Aorta (tissue), 5 donors: ENCODE data around the gene PECR. TPM values are rescaled to one million over a fixed set of nuclear protein-coding genes. Genes with fewer than 3 reads are reported as not detected.

Experiments
- ATAC-seq: fragments of 200-7000 bp; cut with Tn5 transposase; one replicate; pipeline ENCODE4 v1.9.1; 2022; ENCODE audit warnings: moderate library complexity; ENCODE audit not compliant: low FRiP score
- DNase-seq, 2 donors: peaks; one replicate each; pipeline ENCODE4 v3.0.0-alpha.2; 2020
- H3K27ac ChIP-seq, 2 donors: one replicate each; pipeline ENCODE4 v1.5.1; 2013; ENCODE audit warnings: low read length in 2 of 2, mild to moderate bottlenecking in 2 of 2, moderate library complexity in 2 of 2, control low read depth in 1 of 2, inconsistent platforms in 1 of 2, low read depth in 1 of 2
- H3K27me3 ChIP-seq, 2 donors: one replicate each; pipeline ENCODE4 v1.6.1; 2013; ENCODE audit warnings: control low read depth in 1 of 2, low read length in 1 of 2, mild to moderate bottlenecking in 1 of 2, moderate library complexity in 1 of 2; ENCODE audit not compliant: insufficient read depth in 2 of 2, control insufficient read depth in 1 of 2
- H3K36me3 ChIP-seq, 2 donors: one replicate each; pipeline ENCODE4 v1.6.1; 2013; ENCODE audit warnings: control low read depth in 1 of 2, low read length in 1 of 2, mild to moderate bottlenecking in 1 of 2; ENCODE audit not compliant: insufficient read depth in 2 of 2, control insufficient read depth in 1 of 2
- H3K4me1 ChIP-seq, 2 donors: one replicate each; pipeline ENCODE4 v1.6.1; 2013; ENCODE audit warnings: low read length in 2 of 2, control low read depth in 1 of 2, mild to moderate bottlenecking in 1 of 2, moderate library complexity in 1 of 2; ENCODE audit not compliant: insufficient read depth in 2 of 2, control insufficient read depth in 1 of 2
- H3K4me3 ChIP-seq, 2 donors: one replicate each; pipeline ENCODE4 v1.5.1; 2013; ENCODE audit warnings: low read length in 2 of 2, control low read depth in 1 of 2, mild to moderate bottlenecking in 1 of 2
- H3K9me3 ChIP-seq: one replicate; pipeline ENCODE4 v1.6.1; 2013; ENCODE audit warnings: mild to moderate bottlenecking, low read length; ENCODE audit not compliant: control insufficient read depth
- WGBS, 2 donors: extraction: QIAGEN DNeasy Blood & Tissue Kit; methylation state at CpG; one replicate each; pipeline ENCODE4 v1.1.7; 2013; 5-methylcytosine and 5-hydroxymethylcytosine counted together
- intact Hi-C, 2 donors: fragments of 100-400 bp; cut with DNase I; formaldehyde crosslinking; loops; one replicate each; pipeline versions ENCODE4 v1.14.2 to v1.15.0; 2022
- polyA plus RNA-seq, 2 donors: library from polyadenylated mRNA; stranded (reverse); fragments of 200-250 nt; gene quantifications; one replicate each; pipeline ENCODE4 v1.2.3, GENCODE V29; 2013
- total RNA-seq, 2 donors: library from RNA; stranded (reverse); fragmentation: NEBNext Ultra II Directional; extraction: Animal tissue kit (Norgen Biotek cat#: 25700); gene quantifications; one replicate each; pipeline ENCODE4 v1.2.1, GENCODE V29; 2021
- donor health status: healthy with polysubstance abuse.
- donor health status: Bipolar disorder and iron deficiency.
- donor health status: DM: no; HTN: no; CAD: no.
- donor health status: DM: no; HTN: no; CAD: no.
- donor health status: DM: yes; HTN: yes; CAD: no.

Gene PECR
- total and polyA plus RNA-seq, 4 donors, result 2.8 to 9.3 (median 4.3) TPM

DNA sequence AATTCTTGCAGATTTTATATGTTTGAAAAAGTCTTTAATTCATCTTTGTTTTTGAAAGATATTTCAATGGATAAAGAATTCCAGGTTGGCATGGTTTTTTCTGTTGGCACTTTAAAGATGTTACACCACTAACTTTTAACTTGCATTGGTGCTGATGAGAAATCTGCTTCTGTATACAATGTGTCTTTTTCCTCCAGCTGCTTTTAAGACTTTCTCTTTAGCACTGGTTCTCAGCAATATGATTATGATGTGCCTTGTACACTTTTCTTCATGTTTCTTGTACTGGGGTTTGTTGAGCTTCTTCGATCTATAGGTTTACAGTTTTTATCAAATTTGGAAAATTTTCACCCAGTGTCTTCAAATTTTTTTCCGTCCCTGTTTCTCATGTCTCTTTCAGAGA, 29.2 kb downstream of the PECR start:
- 98 to 99% methylated on average over 2 of the region's 2 CpGs for WGBS, 2 donors
- DNase-seq (no peak), ATAC-seq (no peak)
- H3K27ac ChIP-seq, result no peak overlapping the region
- intact Hi-C loops, result no loop called here
- no peaks in the 10 kb centered on the region for H3K4me1 ChIP-seq
- no peaks in the 10 kb centered on the region for H3K27me3 ChIP-seq
- peaks cover 0 to 1% of the 10 kb centered on the region in 2 donors for H3K36me3 ChIP-seq
- no peak overlapping the region for H3K4me3 ChIP-seq
- H3K9me3 ChIP-seq, result no peaks in the 10 kb centered on the region

DNA sequence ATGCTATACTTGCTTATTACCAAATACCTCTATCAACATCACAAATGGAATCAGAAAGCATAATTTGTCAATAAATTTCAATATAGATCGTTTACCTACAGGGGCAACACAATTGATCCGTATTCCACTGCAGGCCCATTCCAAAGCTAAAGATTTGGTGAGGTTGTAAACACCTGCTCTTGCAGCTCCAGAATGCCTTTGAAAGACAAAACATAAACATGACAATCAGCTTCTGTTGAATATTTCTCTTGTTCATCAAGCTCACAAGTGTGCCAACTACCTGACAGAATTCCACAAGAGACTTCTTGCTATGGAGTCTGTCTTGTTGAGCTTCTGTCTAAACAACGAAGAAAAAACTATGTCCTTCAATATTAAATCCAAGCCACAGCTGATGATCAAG, 30.3 kb downstream of the PECR start:
- Histone ChIP-seq H3K9me3 (no peaks in the 10 kb centered on the region), H3K4me1 (no peaks in the 10 kb centered on the region), H3K27ac (no peak overlapping the region), H3K27me3 (no peaks in the 10 kb centered on the region), H3K4me3 (no peak overlapping the region), H3K36me3 (peaks cover 0 to 1% of the 10 kb centered on the region in 2 donors)
- WGBS, 2 donors, result 90 to 92% methylated on average over 3 of the region's 3 CpGs
- ATAC-seq (no peak), DNase-seq (no peak)
- intact Hi-C loops, result no loop called here

DNA sequence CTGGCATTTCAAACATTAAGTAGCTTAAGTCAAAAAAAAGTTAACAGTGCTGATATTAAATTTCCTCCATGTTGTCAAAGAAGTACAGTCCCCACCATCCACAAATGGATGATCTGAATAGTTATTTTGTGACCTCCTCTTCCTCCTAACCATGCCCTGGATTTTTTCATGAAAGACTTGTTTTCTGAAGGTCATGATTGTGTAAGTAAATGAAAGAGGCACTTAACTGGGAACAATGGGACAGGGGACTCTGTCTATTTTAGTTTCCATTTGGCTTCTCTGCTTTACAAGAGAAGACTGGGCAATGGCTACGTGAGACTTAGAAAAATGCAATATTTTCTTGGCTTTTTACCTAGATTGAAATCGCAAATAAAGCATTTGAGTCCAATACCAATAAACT, 32.2 kb downstream of the PECR start:
- H3K27ac ChIP-seq, result no peak overlapping the region
- no peak overlapping the region for H3K4me3 ChIP-seq
- WGBS, 2 donors, result 51 to 69% methylated on average over 2 of the region's 2 CpGs
- no peaks in the 10 kb centered on the region for H3K9me3 ChIP-seq
- H3K4me1 ChIP-seq, result no peaks in the 10 kb centered on the region
- ATAC-seq (no peak), DNase-seq (no peak)
- peaks cover 0 to 1% of the 10 kb centered on the region in 2 donors for H3K36me3 ChIP-seq
- no peaks in the 10 kb centered on the region for H3K27me3 ChIP-seq
- intact Hi-C loops, result no loop called here

DNA sequence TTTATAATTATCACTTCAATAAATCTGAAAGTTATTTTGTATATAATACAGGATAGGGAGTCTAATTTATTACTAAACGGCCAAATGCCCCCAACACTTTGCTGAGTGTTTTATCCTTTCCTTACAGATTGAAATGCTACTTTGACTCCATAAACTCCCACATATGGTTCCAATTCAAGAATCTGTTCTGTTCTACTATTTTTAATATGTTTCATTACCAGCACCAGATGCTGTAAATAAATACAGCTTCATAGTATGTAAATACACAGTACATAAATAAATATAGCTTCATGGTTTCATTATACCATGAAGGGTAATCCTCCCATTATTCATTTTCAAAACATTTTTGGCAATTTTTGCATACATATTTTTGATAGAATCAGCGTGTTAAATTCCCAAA, 34.2 kb downstream of the PECR start:
- H3K4me1 ChIP-seq, result no peaks in the 10 kb centered on the region
- DNase-seq, result no peak
- H3K27me3 ChIP-seq, result no peaks in the 10 kb centered on the region
- intact Hi-C loops, result no loop called here
- H3K4me3 ChIP-seq, result no peak overlapping the region
- H3K9me3 ChIP-seq, result no peaks in the 10 kb centered on the region
- ATAC-seq, result no peak
- H3K36me3 ChIP-seq, result peaks cover 0 to 1% of the 10 kb centered on the region in 2 donors
- no peak overlapping the region for H3K27ac ChIP-seq
- WGBS, 2 donors, result 83 to 92% methylated on average over 2 of the region's 2 CpGs

DNA sequence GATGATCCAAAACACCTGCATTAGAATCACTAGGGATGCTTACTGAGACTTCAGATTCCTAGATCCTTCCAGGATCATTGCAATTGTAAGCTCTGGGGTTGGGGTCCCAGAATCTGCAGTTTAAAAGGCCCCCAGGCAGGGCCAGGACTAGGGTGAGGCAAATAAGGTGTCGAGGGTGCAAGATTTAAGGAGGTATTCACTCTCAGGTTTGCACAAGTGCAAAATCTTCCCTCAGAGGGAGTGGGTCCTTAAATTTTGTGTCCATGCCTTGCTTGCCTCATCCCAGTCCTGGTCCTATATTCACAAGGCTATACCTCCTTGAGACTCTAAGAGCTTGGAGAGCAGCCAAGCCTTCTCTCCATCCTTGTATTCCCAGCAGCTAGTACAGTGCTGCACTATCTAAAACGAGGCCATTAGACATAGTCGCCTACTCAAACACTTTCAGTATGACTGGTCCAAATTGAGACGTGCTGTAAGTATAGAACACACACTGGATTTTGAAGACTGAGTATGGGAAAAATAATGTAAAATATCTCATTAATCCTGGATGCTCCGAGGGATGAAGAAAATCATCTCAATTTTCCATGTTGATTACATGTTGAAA, 36.6 kb downstream of the PECR start:
- Histone ChIP-seq H3K27ac (no peak overlapping the region), H3K9me3 (no peaks in the 10 kb centered on the region), H3K36me3 (peaks cover 0 to 1% of the 10 kb centered on the region in 2 donors), H3K4me3 (no peak overlapping the region), H3K4me1 (no peaks in the 10 kb centered on the region), H3K27me3 (no peaks in the 10 kb centered on the region)
- intact Hi-C loops, result no loop called here
- no peak for ATAC-seq
- DNase-seq, result no peak
- 50 to 54% methylated on average over 5 of the region's 5 CpGs for WGBS, 2 donors

DNA sequence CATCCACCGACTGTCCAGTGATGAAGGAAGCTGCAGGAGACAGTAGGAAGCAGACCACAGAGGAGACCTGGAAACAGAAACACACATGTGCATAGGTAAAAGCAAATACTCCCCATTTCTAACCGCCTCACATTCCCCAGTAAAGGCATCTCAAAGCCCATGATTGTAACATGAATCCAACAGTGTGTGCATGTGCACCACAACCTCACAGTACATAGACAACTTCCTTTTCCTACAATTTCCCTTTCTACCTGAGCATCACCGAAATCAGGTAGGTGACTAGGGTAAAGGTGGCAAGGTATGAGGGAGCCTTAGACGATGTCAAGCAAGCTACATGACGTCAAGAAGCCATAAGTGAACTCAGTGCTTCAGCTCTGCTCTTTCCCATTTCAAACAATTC, 37.7 kb downstream of the PECR start:
- H3K9me3 ChIP-seq, result no peaks in the 10 kb centered on the region
- 95 to 98% methylated on average over 5 of the region's 5 CpGs for WGBS, 2 donors
- H3K27ac ChIP-seq, result no peak overlapping the region
- peaks cover 0 to 1% of the 10 kb centered on the region in 2 donors for H3K36me3 ChIP-seq
- H3K4me3 ChIP-seq, result no peak overlapping the region
- ATAC-seq (no peak), DNase-seq (no peak)
- H3K4me1 ChIP-seq, result no peaks in the 10 kb centered on the region
- no peaks in the 10 kb centered on the region for H3K27me3 ChIP-seq
- intact Hi-C loops, result no loop called here

DNA sequence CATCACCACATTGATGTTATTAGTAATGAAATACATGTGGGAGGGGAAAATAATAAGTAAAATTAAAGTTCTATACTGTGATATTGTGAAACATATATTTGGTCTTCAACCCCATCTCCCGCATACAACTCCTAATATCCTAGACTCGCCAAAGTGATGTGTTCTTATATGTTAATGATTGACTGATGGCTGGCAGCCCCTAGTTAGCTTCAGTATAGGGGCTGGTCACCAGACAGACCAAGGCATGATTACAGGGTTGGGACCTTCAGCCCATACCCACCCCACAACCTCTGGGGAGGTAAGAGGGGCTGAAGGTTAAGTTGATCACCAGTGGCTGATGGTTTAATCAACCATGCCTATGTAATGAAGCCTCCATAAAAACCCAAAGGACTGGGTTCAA, 40.2 kb downstream of the PECR start:
- intact Hi-C loops, result no loop called here
- no peak overlapping the region for H3K4me3 ChIP-seq
- H3K36me3 ChIP-seq, result no peaks in the 10 kb centered on the region
- no peaks in the 10 kb centered on the region for H3K27me3 ChIP-seq
- no peaks in the 10 kb centered on the region for H3K4me1 ChIP-seq
- DNase-seq (no peak), ATAC-seq (no peak)
- H3K27ac ChIP-seq, result no peak overlapping the region
- WGBS, 2 donors, result 96 to 97% methylated on average over 2 of the region's 2 CpGs
- H3K9me3 ChIP-seq, result no peaks in the 10 kb centered on the region

DNA sequence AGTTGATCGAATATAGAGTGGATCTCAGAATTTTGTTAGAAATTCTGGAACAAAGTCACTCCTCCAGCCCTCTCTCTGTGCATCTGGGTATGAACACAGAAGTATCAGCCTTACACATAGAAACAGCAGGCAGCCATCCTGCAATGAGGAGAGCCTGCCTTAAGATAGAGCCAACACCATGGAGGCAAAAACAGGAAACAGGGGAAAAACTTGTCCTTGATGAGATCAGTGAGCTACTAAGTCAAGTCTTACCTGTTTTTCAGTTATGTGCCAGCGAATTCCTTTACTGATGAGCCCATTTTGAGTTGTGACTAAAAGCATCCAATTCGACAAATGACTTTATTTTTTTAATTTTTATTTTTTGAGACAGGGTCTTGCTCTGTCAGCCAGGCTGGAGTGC, 41.7 kb downstream of the PECR start:
- Histone ChIP-seq H3K4me1 (no peaks in the 10 kb centered on the region), H3K27me3 (no peaks in the 10 kb centered on the region), H3K4me3 (no peak overlapping the region), H3K36me3 (no peaks in the 10 kb centered on the region), H3K27ac (no peak overlapping the region), H3K9me3 (no peaks in the 10 kb centered on the region)
- 91% methylated on average over 3 of the region's 3 CpGs for WGBS, 2 donors
- DNase-seq, result no peak
- intact Hi-C loops, result no loop called here
- ATAC-seq, result no peak

DNA sequence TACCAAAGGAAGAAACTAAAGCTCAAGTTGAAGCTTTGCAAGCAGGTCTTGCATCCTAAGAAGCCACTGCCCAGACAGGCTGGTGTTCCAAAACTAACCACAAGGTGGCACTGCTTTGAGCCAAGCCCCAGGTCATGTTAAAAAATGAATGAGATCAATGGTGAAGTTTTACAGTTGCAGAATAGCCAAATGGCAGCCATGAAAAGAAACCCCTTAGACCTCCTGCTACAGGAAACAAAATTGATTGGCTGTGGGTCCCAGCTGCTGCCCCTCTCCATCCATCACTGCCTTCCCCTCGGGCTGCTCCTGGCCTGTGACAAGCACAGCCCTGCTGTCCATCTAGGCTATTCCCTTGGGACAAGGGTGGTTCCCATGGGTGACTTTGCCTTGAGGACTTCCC, 47.5 kb downstream of the PECR start:
- H3K27me3 ChIP-seq, result no peaks in the 10 kb centered on the region
- WGBS, 2 donors, result 31 to 36% methylated on average over 1 of the region's 1 CpG
- H3K9me3 ChIP-seq, result no peaks in the 10 kb centered on the region
- ATAC-seq (peak; percentile 79), DNase-seq (peak; percentile 63 to 79)
- intact Hi-C loops, result no loop called here
- peaks cover 3 to 4% of the 10 kb centered on the region in 2 donors for H3K4me1 ChIP-seq
- H3K4me3 ChIP-seq, result no peak overlapping the region
- H3K36me3 ChIP-seq, result peaks cover 0 to 2% of the 10 kb centered on the region in 2 donors
- no peak overlapping the region for H3K27ac ChIP-seq
